ENCODE results near the gene MAT1A. TPM values are rescaled to one million over a fixed set of nuclear protein-coding genes. Genes with fewer than 3 reads are reported as not detected.

The MAT1A gene
- total and polyA plus RNA-seq, 9 of the 15 experiments (the other 6 are each of a cell fraction or from before 2014, with no cell fraction given), result 0.03 to 0.30 (median 0.11) TPM; not detected in 2

- in situ Hi-C loops (cut with MboI), result no loop called here
- POLR2A ChIA-PET, result interaction anchor here (1.0 to 1.5 kb wide), 2 partner anchors 14 to 23 kb away, joined by 3 to 6 read pairs; no protein-coding TSS in a partner anchor
Measured at GRCh38 chr10:80322158-80322557, 32.7 kb upstream of the MAT1A start.

GRCh38 chr10:80321183-80321582 lies 31.7 kb upstream of the MAT1A start:
- 0% methylated on average over 5 of the region's 5 CpGs for WGBS (ENCODE audit: insufficient coverage, low coverage, missing lambda C conversion rate)
- DNase-seq (ENCODE audit: extremely low read depth in 1 of 4, low spot score in 3 of 4) (no peak), ATAC-seq (no peak), FAIRE-seq (no peak)
- Histone ChIP-seq H3K27ac (ENCODE audit: extremely low read depth, low read depth, low read length) (no peak overlapping the region), H3K27me3 (ENCODE audit: control insufficient read depth in 2 of 2, insufficient read depth in 2 of 2, low read length in 2 of 2) (peaks cover 3 to 15% of the 10 kb centered on the region in 2 experiments; a peak in 2 of 5 replicates), H4K20me1 (replicated peaks; ENCODE audit: control insufficient read depth, insufficient read depth, low read length) (no peaks in the 10 kb centered on the region), H3K79me2 (ENCODE audit: control insufficient read depth, insufficient read depth, low read length) (no peaks in the 10 kb centered on the region), H3K4me2 (ENCODE audit: insufficient read depth, low read length) (no peak overlapping the region), H3K9me1 (ENCODE audit: control insufficient read depth, insufficient read depth, low read length) (no peaks in the 10 kb centered on the region), H3K4me3 (no peak overlapping the region), H3K9me3 (replicated peaks; ENCODE audit: control insufficient read depth, insufficient read depth, low read depth, low read length) (no peaks in the 10 kb centered on the region), H3K36me3 (ENCODE audit: control insufficient read depth, insufficient read depth, low read length) (no peaks in the 10 kb centered on the region), H3K4me1 (replicated peaks in 1 of 2; ENCODE audit: control insufficient read depth in 2 of 2, insufficient read depth in 2 of 2, low read length in 2 of 2) (no peaks in the 10 kb centered on the region), H2AFZ (ENCODE audit: low read depth, low read length) (no peak overlapping the region), H3K9ac (ENCODE audit: insufficient read depth in 1 of 2, low read depth in 2 of 2, low read length in 2 of 2) (no peak overlapping the region)
- ChIA-PET CTCF (ENCODE audit: low intra/inter-chr PET ratio) (no interaction called here), POLR2A (interaction anchor here (1.5 kb wide), 1 partner anchor 24 kb away, joined by 6 read pairs; no protein-coding TSS in a partner anchor)
- in situ Hi-C loops (cut with MboI), result no loop called here
- BruUV-seq (replicated peaks), result no TSS peak
- intact Hi-C loops (cut with micrococcal nuclease), result no loop called here
- TF ChIP-seq SMAD1 (IDR thresholded peaks at IDR 0.05; ENCODE audit: low read depth, low read length, partially characterized antibody) (no peak), HDAC2 (IDR thresholded peaks at IDR 0.05) (no peak), ZNF311 (CRISPR knock-in tag; IDR thresholded peaks at IDR 0.05) (no peak), GTF2E2 (tag; IDR thresholded peaks at IDR 0.05) (no peak), NFE2L1 (tag; IDR thresholded peaks at IDR 0.05; ENCODE audit: borderline replicate concordance, low read depth) (no peak), STAT6 (CRISPR knock-in tag; IDR thresholded peaks at IDR 0.05) (no peak), SRF (CRISPR knock-in tag; IDR thresholded peaks at IDR 0.05) (no peak), CHD1 (IDR thresholded peaks at IDR 0.05; ENCODE audit: low read length) (no peak), RFX7 (CRISPR knock-in tag; IDR thresholded peaks at IDR 0.05) (no peak), RFX5 (IDR thresholded peaks at IDR 0.05; ENCODE audit: low read depth, low read length) (no peak), ZNF324 (CRISPR knock-in tag; IDR thresholded peaks at IDR 0.05) (no peak), HES1 (IDR thresholded peaks at IDR 0.05; ENCODE audit: low read depth) (no peak)

More at GRCh38 chr10:80322158-80322557, 32.7 kb upstream of the MAT1A start:
- CTCF ChIA-PET (ENCODE audit: low intra/inter-chr PET ratio), result no interaction called here
- H3K4me3 ChIP-seq, result no peak overlapping the region
- no peaks in the 10 kb centered on the region for H3K9me3 ChIP-seq (replicated peaks; ENCODE audit: control insufficient read depth, insufficient read depth, low read depth, low read length)
- no peaks in the 10 kb centered on the region for H3K79me2 ChIP-seq (ENCODE audit: control insufficient read depth, insufficient read depth, low read length)
- H2AFZ ChIP-seq (ENCODE audit: low read depth, low read length), result no peak overlapping the region
- ATAC-seq, result no peak
- intact Hi-C loops (cut with micrococcal nuclease), result no loop called here
- H3K9ac ChIP-seq (ENCODE audit: insufficient read depth in 1 of 2, low read depth in 2 of 2, low read length in 2 of 2), result no peak overlapping the region
- WGBS (ENCODE audit: insufficient coverage, low coverage, missing lambda C conversion rate), result 0% methylated on average over 2 of the region's 2 CpGs
- no peaks in the 10 kb centered on the region for H3K9me1 ChIP-seq (ENCODE audit: control insufficient read depth, insufficient read depth, low read length)
- H3K27me3 ChIP-seq (ENCODE audit: control insufficient read depth in 2 of 2, insufficient read depth in 2 of 2, low read length in 2 of 2), result peaks cover 5 to 22% of the 10 kb centered on the region in 2 experiments; a peak in 2 of 5 replicates
- no peak for FAIRE-seq
- DNase-seq (ENCODE audit: extremely low read depth in 1 of 4, low spot score in 3 of 4), result no peak
- BruUV-seq (replicated peaks), result no TSS peak
- H3K27ac ChIP-seq (ENCODE audit: extremely low read depth, low read depth, low read length), result no peak overlapping the region
- H3K36me3 ChIP-seq (ENCODE audit: control insufficient read depth, insufficient read depth, low read length), result no peaks in the 10 kb centered on the region
- no peak overlapping the region for H3K4me2 ChIP-seq (ENCODE audit: insufficient read depth, low read length)
- no peaks in the 10 kb centered on the region for H3K4me1 ChIP-seq (replicated peaks in 1 of 2; ENCODE audit: control insufficient read depth in 2 of 2, insufficient read depth in 2 of 2, low read length in 2 of 2)
- no peaks in the 10 kb centered on the region for H4K20me1 ChIP-seq (replicated peaks; ENCODE audit: control insufficient read depth, insufficient read depth, low read length)
- TF ChIP-seq CEBPG (CRISPR knock-in tag; IDR thresholded peaks at IDR 0.05) (no peak), CEBPG (tag; conservative IDR thresholded peaks at IDR 0.05 in 1 of 2, IDR thresholded peaks at IDR 0.05 in 1 of 2) (peak; percentile 16 to 42; a peak in 2 of 4 replicates), PTBP1 (IDR thresholded peaks at IDR 0.05; ENCODE audit: low read depth, low read length) (no peak), CEBPB (tag; IDR thresholded peaks at IDR 0.05) (peak; percentile 43; the same call in 1 of the 2 replicates)

All from K562 (cell line).